NOMO-1 treated with DMSO at 0.1 percent for 48 hours (cell line): Measurements from ENCODE around the gene PPP2R2D.

Source experiments
- DNase-seq: peaks from one replicate; lab custom pipeline; 2025; ENCODE audit not compliant: unreplicated experiment; lab: John Stamatoyannopoulos, UW

The PPP2R2D gene

DNA sequence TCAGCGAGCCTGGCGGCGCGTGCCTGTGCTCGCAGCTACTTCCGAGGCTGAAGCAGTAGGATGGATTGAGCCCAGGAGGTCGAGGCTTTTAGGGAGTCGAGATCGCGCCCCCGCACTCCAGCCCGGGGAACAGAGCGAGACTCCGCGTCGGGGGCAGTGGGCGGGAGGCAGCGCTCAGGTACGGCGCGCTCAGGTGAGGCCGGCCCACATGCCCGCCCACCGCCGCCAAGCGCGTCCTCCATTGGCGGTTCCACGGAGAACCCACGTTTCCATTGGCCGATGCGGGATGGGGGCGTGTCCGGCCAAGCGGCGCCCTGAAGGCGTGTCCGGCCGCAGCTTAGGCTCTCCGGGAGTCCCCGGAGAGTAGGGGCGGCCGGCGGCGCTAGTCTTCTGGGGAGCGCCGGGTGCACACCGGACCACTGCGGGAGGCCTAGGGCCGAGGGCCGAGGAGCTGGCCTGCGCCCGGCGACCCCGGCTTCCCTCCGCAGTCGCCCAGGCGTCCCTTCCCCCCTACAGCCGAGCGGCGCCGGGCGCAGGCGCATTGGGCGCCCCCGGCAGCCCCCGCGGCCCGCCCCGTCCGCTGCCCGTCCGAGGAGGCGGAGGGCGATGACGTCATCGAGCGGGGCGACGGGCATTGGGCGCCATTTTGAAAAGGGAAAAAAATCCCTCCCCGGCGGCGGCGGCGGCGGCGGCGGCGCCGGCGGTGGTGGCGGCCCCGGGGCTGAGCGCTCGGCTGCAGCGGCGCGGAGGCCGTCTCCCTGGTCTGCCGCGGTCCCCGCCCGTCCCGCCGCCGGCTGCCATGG, at the start of gene PPP2R2D:
TSS of gene PPP2R2D (plus strand) at position 659 of the 803 bp plus-strand sequence. CDS start at position 800, 141 bp downstream.
- DNase-seq: peak; percentile 80

DNA sequence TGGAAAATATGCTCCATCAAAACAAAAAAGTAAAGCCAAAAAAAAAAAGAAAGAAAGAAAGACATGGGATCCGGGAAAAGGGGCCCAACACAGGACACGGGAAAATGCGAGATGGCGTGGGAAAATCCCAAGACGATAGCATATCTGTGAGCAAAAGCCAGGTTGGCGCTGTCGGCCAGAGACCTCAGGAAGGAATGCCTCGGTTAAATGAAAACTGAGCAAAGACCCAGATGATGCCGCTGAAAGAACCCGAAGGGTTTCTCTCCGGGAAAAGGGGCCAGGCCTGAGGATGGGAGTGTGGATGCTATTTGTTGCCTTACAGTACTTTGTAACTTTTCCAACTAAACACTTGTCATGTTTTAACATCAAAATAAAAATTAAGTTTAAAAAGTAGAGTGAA, 49.5 kb upstream of the PPP2R2D start:
- no peak for DNase-seq

GRCh38 chr10:131852176-131852822, 48.5 kb upstream of the PPP2R2D start:
- DNase-seq: no peak

DNA sequence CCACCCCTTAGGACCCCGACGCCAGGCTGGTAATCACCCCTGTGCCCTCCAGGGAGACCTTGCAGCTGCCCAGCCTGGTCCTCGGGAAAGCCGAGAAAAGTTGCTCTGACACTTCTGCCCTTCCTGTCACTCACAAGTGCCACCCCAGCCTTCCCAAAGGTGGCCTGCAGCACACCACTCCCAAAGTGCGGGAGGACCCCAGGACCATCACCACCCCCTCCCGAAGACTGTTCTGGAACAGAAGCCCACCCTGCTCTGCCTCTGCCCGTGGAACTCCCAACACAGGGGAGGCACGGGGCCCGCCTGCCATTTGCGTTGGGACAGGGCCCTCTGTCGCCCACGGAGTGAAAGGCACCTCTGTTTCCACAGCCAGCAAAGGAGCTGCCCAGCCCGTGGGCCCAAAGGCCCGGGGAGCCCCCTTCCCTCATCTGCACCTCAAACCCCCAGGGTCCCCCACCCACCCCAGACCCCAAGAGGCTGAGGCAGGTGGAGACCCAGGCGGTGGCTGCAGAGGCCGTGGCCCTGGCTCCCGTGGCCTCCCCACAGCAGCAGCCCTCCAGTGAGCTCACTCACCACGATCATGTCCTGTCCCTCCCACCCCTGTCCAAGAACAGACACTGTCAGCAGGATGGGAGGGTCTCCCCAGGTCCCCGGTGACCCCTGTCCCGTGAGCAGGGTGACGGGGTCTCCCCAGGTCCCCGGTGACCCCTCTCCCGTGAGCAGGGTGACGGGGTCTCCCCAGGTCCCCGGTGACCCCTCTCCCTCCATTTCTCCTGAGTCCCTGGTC, 47.8 kb upstream of the PPP2R2D start:
- DNase-seq: no peak

DNA sequence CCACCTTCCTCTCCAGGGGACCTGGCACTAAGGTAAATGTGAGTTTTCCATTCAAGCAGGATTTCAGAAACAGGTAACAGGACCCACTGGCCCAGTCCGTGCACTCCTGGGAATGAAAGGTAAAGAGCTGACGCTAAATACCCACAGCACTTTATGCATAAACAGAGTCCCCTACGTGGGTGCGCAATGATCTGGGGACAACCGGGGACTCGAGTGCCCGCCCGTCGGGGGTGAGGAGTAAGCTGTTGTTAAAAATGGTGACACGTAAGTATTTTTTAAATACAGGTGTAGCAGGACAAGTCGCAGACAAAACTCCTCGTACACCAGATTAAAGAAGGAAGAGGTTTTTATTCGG, 47.2 kb upstream of the PPP2R2D start:
- no peak for DNase-seq

- no peak for DNase-seq
Observed at GRCh38 chr10:131854579-131855335, 46.1 kb upstream of the PPP2R2D start.

DNA sequence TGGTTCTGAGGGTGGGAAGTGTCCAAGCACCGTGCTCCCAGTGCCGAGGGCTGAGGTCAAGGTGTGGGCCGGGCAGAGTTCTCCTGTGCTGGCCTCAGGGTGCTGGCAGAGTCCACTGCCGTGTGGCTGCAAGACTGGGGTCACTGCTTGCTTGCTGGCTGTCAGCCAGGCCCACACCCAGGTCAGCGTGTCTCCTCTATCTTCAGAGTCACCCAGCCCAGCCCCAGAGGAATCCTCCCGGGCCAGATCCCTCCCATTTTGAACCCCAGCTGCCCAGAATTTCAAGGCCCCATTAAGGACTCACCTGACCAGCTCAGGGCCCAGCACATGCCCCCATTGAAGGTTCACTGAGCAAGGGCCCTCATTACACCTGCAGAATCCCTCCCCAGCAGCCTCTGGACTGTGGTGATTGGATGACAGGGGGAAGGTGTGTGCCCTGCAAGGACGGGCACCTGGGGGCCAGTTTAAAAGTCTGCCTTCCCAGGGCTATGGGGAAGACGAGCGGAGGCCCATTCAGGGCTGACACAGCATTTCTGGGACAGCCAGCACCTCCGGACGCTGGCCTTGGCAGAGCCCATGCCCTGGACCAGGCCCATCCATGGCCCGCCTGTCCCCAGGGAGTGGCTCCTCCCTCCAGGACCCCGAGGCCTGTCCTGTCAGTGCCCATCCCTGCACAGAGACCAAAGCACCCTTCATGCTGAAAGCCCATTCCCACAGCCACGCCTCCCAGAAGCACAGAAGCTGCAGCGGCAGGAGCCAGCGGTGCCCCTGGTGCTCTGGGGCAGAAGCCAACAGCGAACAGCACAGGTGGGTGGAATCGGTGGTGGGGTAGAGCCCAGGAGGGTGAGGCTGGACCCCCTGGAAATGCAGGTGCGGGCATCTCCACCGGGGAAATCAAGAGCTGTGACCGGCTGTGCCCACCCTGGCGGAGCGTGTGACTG, 45.1 kb upstream of the PPP2R2D start:
- no peak for DNase-seq

- DNase-seq: no peak
Observed at GRCh38 chr10:131856441-131857094, 44.2 kb upstream of the PPP2R2D start.

DNA sequence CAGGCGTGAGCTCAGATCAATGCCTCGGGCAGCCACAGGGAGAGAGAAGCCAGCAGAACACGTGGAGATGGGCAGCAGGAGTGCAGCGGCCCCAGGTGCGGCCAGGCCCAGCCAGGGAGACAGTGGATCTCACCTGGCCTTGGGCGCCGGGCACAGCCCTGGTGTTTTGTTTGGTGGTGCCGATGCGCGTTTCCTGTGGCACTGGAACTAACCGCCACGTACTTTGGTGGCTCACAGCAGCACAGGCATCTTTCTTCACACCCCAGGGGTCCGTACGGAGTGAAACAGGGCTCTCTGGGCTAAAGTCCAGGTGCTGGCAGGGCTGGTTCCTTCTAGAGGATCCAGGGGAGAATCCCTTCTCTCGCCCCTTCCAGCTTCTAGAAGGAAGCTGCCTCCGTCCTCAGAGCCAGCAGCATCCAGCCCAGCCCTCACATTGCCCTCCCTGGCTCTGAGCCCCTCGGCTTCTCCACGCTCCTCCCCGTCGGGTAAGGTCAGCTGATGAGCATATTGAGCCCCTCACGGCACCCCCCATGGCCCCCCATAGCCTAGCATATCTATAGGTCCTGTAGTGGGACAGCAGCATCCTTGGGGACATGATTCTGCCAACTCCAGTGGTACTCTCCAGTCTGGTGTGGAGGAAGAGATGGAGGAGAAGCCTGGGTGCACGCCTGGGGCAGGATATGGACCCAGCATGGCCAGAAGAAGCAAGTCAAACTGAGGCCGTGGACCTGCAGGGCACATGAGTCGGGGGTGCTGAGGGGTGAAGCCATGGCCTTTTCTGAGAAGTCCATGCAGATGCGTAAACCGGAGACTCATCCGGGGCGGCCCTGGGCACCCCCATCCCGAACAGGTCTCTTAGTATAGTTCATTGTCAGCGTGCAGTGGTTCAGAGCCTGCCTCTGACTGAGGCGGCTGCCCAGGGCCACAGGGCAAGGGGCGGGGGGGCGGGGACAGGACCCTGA, 43.4 kb upstream of the PPP2R2D start:
- DNase-seq: no peak

DNA sequence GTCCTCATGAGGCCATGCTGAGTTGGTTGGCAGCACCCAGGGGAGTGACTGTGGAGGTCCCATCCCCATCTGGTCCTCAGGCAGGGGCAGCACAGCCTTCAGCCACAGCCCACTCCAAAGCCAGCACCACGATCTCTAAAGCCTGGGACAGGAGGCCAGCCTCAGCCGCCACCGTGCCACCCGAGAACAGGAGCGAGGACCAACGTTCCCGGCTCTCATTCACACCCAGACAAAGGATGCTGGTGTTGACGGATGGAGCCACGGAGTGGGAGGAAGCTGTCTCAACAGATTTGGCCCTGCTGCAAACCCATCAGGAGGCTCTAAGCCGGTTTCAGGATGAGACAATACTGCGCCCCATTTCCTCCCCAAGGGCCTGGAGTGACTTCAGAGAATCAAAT, 42.7 kb upstream of the PPP2R2D start:
- DNase-seq: no peak

GRCh38 chr10:131858583-131859340, 42.0 kb upstream of the PPP2R2D start:
- DNase-seq: no peak

DNA sequence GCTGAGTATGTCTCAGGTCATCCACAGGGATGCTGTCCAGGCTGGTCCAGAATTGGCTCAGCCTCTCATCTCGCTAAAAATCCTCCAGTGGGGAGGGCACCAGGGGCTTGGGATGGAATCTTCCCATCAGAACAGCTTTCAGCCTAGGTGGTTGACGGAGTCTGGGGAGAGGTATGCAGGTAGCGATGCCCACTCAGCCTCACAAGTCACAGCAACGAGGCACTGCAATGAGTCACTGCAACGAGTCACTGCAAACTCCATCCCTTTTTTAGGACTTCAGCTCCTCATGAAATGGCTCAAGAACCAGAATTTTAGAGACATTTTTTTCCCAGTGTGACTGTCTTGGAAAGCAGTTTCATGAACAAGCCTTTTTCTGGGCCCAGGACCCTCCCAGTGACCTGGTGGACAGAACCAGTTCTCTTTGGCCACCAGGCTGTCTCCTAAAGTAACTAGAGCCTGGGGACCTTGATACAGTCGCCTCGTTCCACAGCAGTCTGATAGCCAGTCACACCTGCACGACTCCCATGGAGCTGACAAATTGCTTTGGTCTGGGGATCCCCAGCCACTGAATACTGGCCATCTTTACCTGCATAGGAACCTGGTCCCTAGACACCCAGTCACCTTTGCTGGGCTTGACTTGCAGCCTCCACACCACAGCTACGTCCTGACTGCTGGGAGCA, 41.3 kb upstream of the PPP2R2D start:
- no peak for DNase-seq

DNA sequence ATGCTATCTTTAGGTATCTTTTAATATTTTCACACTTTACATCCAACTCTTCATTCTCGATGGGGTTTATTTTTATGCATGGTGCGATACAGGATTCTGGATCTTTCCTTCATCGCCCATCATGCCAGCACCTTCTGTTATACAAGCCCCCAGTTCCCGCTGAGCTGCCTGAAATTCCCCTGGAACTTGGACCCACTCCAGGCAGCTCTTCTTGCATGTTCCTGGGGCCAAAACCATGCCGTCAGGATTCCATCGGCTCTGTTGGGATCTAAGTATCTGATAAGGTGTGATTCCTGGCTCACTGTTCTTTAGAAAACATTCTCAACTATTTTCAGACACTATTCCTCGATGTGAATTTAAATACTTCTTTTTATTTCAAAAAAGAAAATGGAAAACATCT, 40.5 kb upstream of the PPP2R2D start:
- DNase-seq: no peak

DNA sequence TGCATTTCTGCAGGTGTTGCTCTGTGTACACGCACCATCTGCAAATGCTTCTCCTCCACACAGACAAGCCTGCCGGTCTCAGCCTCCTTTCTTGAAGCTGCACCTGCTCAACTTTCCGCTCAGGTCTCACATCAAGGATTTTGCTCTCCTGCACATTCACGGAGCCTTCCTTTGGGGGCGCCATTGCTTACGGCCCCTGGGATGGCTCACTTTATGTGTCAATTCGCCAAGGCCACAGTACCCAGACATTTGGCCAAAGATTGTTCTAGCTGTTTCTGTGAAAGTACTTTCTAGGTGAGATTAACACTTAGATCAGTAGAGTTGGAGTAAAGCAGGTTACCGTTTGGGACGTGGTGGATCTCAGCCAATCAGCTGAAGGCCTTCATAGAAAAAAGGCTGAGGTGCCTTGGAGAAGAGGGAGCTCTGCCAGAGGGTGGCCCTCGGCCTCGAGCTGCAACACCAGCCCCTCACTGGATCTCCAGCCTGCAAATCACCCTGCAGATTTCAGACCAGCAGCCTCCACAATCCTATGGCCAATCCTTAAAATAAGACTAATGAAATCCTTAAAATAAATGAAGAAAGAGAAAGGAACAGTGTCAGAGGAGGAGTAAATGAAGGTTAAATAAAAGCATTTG, 39.9 kb upstream of the PPP2R2D start:
- no peak for DNase-seq

- DNase-seq: no peak
Observed at GRCh38 chr10:131862548-131862947, 38.3 kb upstream of the PPP2R2D start.

GRCh38 chr10:131865223-131865917, 35.4 kb upstream of the PPP2R2D start:
- no peak for DNase-seq
